Measurements from ENCODE around the gene FNDC11. TPM values are rescaled to one million over a fixed set of nuclear protein-coding genes. Genes with fewer than 3 reads are reported as not detected.

FNDC11 gene
- total RNA-seq, 4 donors from 2014 or later, result not detected

DNA sequence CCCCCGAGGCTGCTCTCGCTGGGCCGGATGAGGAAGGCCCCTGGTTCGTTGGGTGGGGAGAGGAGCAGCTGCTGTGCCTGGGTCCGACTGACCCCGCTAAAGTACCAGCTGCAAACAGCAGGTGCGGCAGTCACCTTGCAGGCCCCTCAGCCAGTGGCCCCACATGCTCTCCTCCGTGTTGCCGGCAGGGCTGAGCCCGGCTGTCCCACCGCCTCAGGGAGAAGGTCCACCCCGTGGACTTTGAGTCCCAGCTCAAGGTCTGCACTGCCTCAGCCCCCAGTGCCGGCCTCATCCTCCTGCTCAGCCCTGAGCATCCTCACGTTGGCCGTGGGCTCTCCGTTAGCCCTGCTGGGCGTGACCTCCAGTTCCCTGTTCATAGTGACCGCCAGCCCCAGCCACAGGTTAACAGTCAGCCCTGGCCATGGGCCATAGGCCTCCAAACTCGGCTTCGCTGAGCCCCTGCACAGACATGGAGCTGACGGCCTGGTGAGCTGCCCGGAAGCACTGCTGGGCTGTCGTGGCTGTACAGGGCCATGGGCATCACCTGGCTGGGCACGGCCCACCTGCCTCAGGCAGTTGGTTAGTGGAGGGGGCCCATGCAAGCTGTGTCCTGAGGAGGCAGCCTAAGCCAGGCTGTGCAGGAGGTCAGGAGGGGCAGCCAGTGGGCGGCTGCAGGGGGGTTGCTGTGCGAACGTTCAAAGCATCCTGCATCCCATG, 9.6 kb upstream of the FNDC11 start:
- no peaks in the 10 kb centered on the region for H3K9me3 ChIP-seq
- intact Hi-C loops (cut with DNase I; ENCODE audit: low total_unique reads), result no loop called here
- TF ChIP-seq EP300 (IDR thresholded peaks at IDR 0.05; ENCODE audit: low read depth) (no peak), POLR2A (IDR thresholded peaks at IDR 0.05) (no peak), POLR2AphosphoS5 (IDR thresholded peaks at IDR 0.05) (no peak)
- H3K4me1 ChIP-seq, result peaks cover 6 to 42% (median 28%) of the 10 kb centered on the region in 4 donors
- in situ Hi-C loops (cut with MboI; ENCODE audit: low pct_ligation_motif_present in 1 of 4, low pct_unique_long_range_greater_than_20kb in 1 of 4, low sequenced_read_pairs in 3 of 4), result loop anchor here in 1 of 4 donors (25.0 kb wide), 1 partner anchor 93 kb away; the partner anchor contains the start of gene GMEB2
- no peak overlapping the region for H3K4me3 ChIP-seq
- H3K36me3 ChIP-seq, result no peaks in the 10 kb centered on the region
- no peak for DNase-seq
- peaks cover 33% of the 10 kb centered on the region for H3K27me3 ChIP-seq
- peak overlapping the region in 3 of 4 donors; percentile 35 to 69 (median 42) for H3K27ac ChIP-seq
- 40 to 60% methylated on average over 1 to 21 of the region's 27 CpGs for WGBS, 2 donors (ENCODE audit: low coverage in 1 of 2)

DNA sequence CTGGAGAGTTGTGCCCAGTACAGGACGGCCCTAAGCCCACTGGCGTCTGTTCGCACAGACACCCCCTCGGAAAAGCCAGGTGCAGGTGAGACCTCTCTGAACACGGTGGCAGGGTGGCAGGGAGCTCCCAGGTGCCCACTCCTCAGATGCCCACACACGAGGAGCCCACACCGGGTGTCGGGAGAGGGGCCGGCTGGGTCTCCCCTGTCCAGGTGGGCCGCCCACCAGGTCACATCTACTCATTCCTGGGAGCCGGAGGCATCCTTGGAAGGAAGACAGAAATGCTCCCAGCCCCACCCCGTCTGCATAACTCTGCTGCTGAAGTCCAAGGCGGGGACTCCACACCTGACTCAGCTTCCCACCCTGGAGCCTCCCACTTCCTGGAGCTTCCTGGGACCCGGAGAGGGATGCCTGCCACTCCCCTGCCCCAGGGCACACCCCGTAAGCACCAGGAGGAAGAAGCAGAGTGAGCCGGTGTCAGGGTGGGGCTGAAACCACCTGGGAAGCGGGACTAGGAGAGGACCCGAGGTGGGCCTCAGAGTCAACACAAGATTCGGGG, 8.9 kb upstream of the FNDC11 start:
- 45% methylated on average over 18 of the region's 19 CpGs; no CpG with 5 or more reads in 1 of the 2 donors for WGBS, 2 donors (ENCODE audit: low coverage in 1 of 2)
- intact Hi-C loops (cut with DNase I; ENCODE audit: low total_unique reads), result no loop called here
- peak; percentile 78 for DNase-seq
- Histone ChIP-seq H3K9me3 (no peaks in the 10 kb centered on the region), H3K27ac (peak overlapping the region; percentile 30 to 69 (median 58)), H3K27me3 (peaks cover 39% of the 10 kb centered on the region), H3K4me3 (no peak overlapping the region), H3K4me1 (peaks cover 5 to 41% (median 27%) of the 10 kb centered on the region in 4 donors), H3K36me3 (no peaks in the 10 kb centered on the region)
- TF ChIP-seq, protein P1, sequence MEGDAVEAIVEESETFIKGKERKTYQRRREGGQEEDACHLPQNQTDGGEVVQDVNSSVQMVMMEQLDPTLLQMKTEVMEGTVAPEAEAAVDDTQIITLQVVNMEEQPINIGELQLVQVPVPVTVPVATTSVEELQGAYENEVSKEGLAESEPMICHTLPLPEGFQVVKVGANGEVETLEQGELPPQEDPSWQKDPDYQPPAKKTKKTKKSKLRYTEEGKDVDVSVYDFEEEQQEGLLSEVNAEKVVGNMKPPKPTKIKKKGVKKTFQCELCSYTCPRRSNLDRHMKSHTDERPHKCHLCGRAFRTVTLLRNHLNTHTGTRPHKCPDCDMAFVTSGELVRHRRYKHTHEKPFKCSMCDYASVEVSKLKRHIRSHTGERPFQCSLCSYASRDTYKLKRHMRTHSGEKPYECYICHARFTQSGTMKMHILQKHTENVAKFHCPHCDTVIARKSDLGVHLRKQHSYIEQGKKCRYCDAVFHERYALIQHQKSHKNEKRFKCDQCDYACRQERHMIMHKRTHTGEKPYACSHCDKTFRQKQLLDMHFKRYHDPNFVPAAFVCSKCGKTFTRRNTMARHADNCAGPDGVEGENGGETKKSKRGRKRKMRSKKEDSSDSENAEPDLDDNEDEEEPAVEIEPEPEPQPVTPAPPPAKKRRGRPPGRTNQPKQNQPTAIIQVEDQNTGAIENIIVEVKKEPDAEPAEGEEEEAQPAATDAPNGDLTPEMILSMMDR (IDR thresholded peaks at IDR 0.05), result no peak
- peak; percentile 23 for TF ChIP-seq EP300 (IDR thresholded peaks at IDR 0.05; ENCODE audit: low read depth)
- TF ChIP-seq POLR2AphosphoS5 (IDR thresholded peaks at IDR 0.05), result peak; percentile 24 to 36 (median 30)
- no peak for TF ChIP-seq POLR2A (IDR thresholded peaks at IDR 0.05)
- in situ Hi-C loops (cut with MboI; ENCODE audit: low pct_ligation_motif_present in 1 of 4, low pct_unique_long_range_greater_than_20kb in 1 of 4, low sequenced_read_pairs in 3 of 4), result loop anchor here in 1 of 4 donors (25.0 kb wide), 1 partner anchor 92 kb away; the partner anchor contains the start of gene GMEB2

DNA sequence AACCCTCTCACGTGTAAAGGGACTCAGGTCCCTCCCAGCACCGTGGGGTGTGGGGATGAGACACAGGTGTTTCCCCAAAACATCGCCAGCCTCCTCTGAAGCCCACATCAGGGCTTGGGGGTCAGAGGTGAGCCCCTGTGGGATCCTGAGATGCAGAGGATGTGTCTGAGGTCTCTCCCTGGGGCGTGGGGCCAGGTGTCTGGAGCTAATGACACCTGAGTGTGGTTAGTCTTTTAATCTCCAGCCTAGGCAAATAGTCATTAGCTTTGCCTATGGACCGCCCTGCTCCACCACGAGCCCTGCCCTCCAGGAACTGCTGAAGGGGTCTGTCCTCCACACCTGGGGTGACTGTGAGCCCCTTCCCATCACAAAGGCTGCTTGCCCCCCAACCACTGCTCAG, 8.1 kb upstream of the FNDC11 start:
- in situ Hi-C loops (cut with MboI; ENCODE audit: low pct_ligation_motif_present in 1 of 4, low pct_unique_long_range_greater_than_20kb in 1 of 4, low sequenced_read_pairs in 3 of 4), result loop anchor here in 1 of 4 donors (25.0 kb wide), 1 partner anchor 91 kb away; the partner anchor contains the start of gene GMEB2
- Histone ChIP-seq H3K36me3 (no peaks in the 10 kb centered on the region), H3K27me3 (peaks cover 47% of the 10 kb centered on the region), H3K9me3 (no peaks in the 10 kb centered on the region), H3K4me3 (no peak overlapping the region), H3K4me1 (peaks cover 5 to 41% (median 27%) of the 10 kb centered on the region in 4 donors), H3K27ac (peak overlapping the region; percentile 30 to 69 (median 58))
- DNase-seq, result peak; percentile 38
- WGBS, 2 donors (ENCODE audit: low coverage in 1 of 2), result 27% methylated on average over 5 of the region's 6 CpGs; no CpG with 5 or more reads in 1 of the 2 donors
- intact Hi-C loops (cut with DNase I; ENCODE audit: low total_unique reads), result no loop called here
- TF ChIP-seq POLR2AphosphoS5 (IDR thresholded peaks at IDR 0.05) (no peak), POLR2A (IDR thresholded peaks at IDR 0.05) (peak; percentile 11)

DNA sequence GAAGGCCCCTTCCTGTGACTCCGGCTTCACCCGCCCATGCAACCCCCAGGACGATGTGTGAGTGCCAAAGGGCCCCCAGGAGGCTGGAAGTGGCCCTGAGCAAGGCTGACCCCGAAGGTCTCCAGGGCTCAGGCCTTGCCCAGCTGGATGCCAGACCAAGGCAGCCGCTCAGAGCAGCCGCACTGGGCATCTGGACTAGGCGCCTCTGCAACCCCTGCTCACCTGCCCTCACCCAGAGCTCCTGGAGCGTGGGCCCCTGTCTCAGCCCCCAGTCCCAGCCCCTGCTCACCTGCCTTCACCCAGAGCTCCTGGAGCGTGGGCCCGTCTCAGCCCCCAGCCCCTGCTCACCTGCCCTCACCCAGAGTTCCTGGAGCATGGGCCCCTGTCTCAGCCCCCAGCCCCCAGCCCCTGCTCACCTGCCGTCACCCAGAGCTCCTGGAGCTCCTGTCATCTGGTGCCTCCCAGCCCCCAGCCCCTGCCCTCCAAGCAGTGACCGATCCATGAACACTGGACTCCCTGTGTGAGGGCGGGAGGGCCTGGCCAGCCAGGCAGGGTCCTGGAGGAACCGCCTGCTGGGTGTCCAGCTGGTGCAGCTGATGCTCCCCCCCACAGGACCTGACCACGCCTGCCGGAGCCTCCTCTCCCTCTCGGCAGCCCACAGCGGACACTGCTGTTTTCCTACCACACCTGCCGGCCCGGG, 7.6 kb upstream of the FNDC11 start:
- DNase-seq, result no peak
- Histone ChIP-seq H3K4me3 (no peak overlapping the region), H3K27ac (peak overlapping the region in 1 of 4 donors; percentile 69), H3K36me3 (no peaks in the 10 kb centered on the region), H3K4me1 (peaks cover 5 to 37% (median 27%) of the 10 kb centered on the region in 4 donors), H3K27me3 (peaks cover 51% of the 10 kb centered on the region), H3K9me3 (no peaks in the 10 kb centered on the region)
- intact Hi-C loops (cut with DNase I; ENCODE audit: low total_unique reads), result no loop called here
- in situ Hi-C loops (cut with MboI; ENCODE audit: low pct_ligation_motif_present in 1 of 4, low pct_unique_long_range_greater_than_20kb in 1 of 4, low sequenced_read_pairs in 3 of 4), result loop anchor here in 1 of 4 donors (25.0 kb wide), 1 partner anchor 91 kb away; the partner anchor contains the start of gene GMEB2
- WGBS, 2 donors (ENCODE audit: low coverage in 1 of 2), result 61% methylated on average over 14 of the region's 20 CpGs; no CpG with 5 or more reads in 1 of the 2 donors
- TF ChIP-seq, protein P1 (IDR thresholded peaks at IDR 0.05), result no peak
- no peak for TF ChIP-seq EP300 (IDR thresholded peaks at IDR 0.05; ENCODE audit: low read depth)
- TF ChIP-seq POLR2A (IDR thresholded peaks at IDR 0.05), result no peak
- no peak for TF ChIP-seq POLR2AphosphoS5 (IDR thresholded peaks at IDR 0.05)

Data from transverse colon (tissue), 4 donors.